ENCODE results near the gene ARHGAP31. TPM values are rescaled to one million over a fixed set of nuclear protein-coding genes. Genes with fewer than 3 reads are reported as not detected.

Gene ARHGAP31
- total RNA-seq, 4 donors from 2014 or later, result 2.7 to 9.3 (median 7.6) TPM

GRCh38 chr3:119378259-119378803, 84.1 kb downstream of the ARHGAP31 start:
- Histone ChIP-seq H3K27me3 (no peaks in the 10 kb centered on the region), H3K4me3 (no peak overlapping the region), H3K9me3 (no peaks in the 10 kb centered on the region), H3K4me1 (no peaks in the 10 kb centered on the region), H3K27ac (no peak overlapping the region), H3K36me3 (peaks cover 0 to 32% (median 0%) of the 10 kb centered on the region in 3 donors)
- 63 to 73% methylated on average over 6 to 7 of the region's 8 CpGs for WGBS, 2 donors
- intact Hi-C loops (cut with DNase I), result no loop called here
- TF ChIP-seq POLR2A (IDR thresholded peaks at IDR 0.05), result no peak
- DNase-seq, result no peak

DNA sequence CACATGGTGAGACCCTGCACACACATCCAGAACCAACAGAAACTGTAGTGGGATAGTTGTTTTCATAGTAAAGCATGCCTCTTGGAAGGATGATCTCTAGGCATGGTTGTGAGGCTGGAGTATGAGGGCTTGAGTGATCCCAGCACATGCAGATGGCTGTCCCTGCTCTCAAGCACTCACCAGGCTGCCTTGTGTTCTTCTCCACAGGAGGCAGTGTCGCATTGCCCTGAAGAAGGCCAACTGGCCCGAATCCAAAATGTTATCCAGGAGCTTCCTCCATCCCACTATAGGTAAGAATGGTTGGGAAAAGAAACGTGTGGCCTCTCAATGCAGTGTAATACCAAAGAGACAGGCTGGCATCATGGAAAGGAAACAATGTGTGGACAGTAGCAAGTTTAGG, 86.5 kb downstream of the ARHGAP31 start:
- H3K27ac ChIP-seq, result no peak overlapping the region
- DNase-seq, result no peak
- peaks cover 0 to 53% (median 0%) of the 10 kb centered on the region in 3 donors for H3K36me3 ChIP-seq
- H3K4me1 ChIP-seq, result no peaks in the 10 kb centered on the region
- no peak for TF ChIP-seq POLR2A (IDR thresholded peaks at IDR 0.05)
- TF ChIP-seq, protein P1, sequence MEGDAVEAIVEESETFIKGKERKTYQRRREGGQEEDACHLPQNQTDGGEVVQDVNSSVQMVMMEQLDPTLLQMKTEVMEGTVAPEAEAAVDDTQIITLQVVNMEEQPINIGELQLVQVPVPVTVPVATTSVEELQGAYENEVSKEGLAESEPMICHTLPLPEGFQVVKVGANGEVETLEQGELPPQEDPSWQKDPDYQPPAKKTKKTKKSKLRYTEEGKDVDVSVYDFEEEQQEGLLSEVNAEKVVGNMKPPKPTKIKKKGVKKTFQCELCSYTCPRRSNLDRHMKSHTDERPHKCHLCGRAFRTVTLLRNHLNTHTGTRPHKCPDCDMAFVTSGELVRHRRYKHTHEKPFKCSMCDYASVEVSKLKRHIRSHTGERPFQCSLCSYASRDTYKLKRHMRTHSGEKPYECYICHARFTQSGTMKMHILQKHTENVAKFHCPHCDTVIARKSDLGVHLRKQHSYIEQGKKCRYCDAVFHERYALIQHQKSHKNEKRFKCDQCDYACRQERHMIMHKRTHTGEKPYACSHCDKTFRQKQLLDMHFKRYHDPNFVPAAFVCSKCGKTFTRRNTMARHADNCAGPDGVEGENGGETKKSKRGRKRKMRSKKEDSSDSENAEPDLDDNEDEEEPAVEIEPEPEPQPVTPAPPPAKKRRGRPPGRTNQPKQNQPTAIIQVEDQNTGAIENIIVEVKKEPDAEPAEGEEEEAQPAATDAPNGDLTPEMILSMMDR (IDR thresholded peaks at IDR 0.05), result no peak
- no peaks in the 10 kb centered on the region for H3K9me3 ChIP-seq
- H3K27me3 ChIP-seq, result no peaks in the 10 kb centered on the region
- 63 to 75% methylated on average over 1 to 2 of the region's 3 CpGs for WGBS, 2 donors
- intact Hi-C loops (cut with DNase I), result no loop called here
- H3K4me3 ChIP-seq, result no peak overlapping the region

DNA sequence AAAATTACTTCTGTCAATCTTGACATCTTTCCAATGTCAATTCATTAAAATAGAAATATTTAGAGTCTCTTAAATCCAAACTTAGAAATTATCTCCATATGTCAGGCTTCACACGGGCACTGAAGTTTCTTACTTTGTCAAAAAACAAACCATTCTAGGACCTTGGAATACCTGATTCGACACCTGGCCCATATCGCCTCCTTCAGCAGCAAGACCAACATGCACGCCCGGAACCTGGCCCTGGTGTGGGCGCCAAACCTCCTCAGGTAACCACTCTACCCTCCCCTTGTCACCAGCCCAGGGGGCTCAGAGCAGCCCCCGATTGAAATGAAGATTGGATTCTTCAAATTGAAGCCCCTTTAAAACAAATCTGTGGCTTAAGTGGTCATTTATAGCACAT, 88.0 kb downstream of the ARHGAP31 start:
- DNase-seq, result no peak
- H3K27me3 ChIP-seq, result no peaks in the 10 kb centered on the region
- WGBS, 2 donors, result 89 to 90% methylated on average over 6 to 7 of the region's 7 CpGs
- H3K9me3 ChIP-seq, result no peaks in the 10 kb centered on the region
- H3K36me3 ChIP-seq, result peaks cover 0 to 66% (median 0%) of the 10 kb centered on the region in 3 donors
- no peak overlapping the region for H3K4me3 ChIP-seq
- TF ChIP-seq POLR2A (IDR thresholded peaks at IDR 0.05), result no peak
- TF ChIP-seq, protein P1 (IDR thresholded peaks at IDR 0.05), result no peak
- H3K27ac ChIP-seq, result no peak overlapping the region
- intact Hi-C loops (cut with DNase I), result no loop called here
- H3K4me1 ChIP-seq, result no peaks in the 10 kb centered on the region

GRCh38 chr3:119388577-119388976, 94.4 kb downstream of the ARHGAP31 start:
- Histone ChIP-seq H3K4me1 (no peaks in the 10 kb centered on the region), H3K27me3 (no peaks in the 10 kb centered on the region), H3K27ac (no peak overlapping the region), H3K36me3 (peaks cover 0 to 72% (median 0%) of the 10 kb centered on the region in 3 donors), H3K4me3 (no peak overlapping the region), H3K9me3 (no peaks in the 10 kb centered on the region)
- DNase-seq, result no peak
- TF ChIP-seq, protein P1 (IDR thresholded peaks at IDR 0.05), result peak in 1 of 6 experiments; percentile 20
- TF ChIP-seq POLR2A (IDR thresholded peaks at IDR 0.05), result no peak
- intact Hi-C loops (cut with DNase I), result no loop called here
- 74 to 90% methylated on average over 8 of the region's 8 CpGs for WGBS, 2 donors

GRCh38 chr3:119395923-119396358, 101.8 kb downstream of the ARHGAP31 start:
- 65 to 70% methylated on average over 2 of the region's 2 CpGs for WGBS, 2 donors
- intact Hi-C loops (cut with DNase I), result no loop called here
- H3K36me3 ChIP-seq, result peaks cover 0 to 57% (median 8%) of the 10 kb centered on the region in 3 donors

More at GRCh38 chr3:119395923-119396358, 101.8 kb downstream of the ARHGAP31 start:
- Histone ChIP-seq H3K4me3 (no peak overlapping the region), H3K9me3 (no peaks in the 10 kb centered on the region), H3K27me3 (no peaks in the 10 kb centered on the region), H3K27ac (no peak overlapping the region), H3K4me1 (no peaks in the 10 kb centered on the region)
- DNase-seq, result no peak
- no peak for TF ChIP-seq POLR2A (IDR thresholded peaks at IDR 0.05)
- TF ChIP-seq, protein P1 (IDR thresholded peaks at IDR 0.05), result no peak

All from esophagus squamous epithelium (tissue), 5 donors.